Fibroblast of lung (primary cell): Measurements from ENCODE around the gene TYW1.
"Not testable (repeated sequence)": the region's sequence is repeated elsewhere in the genome, so short reads cannot be mapped to it uniquely, and the experiment has no call there.

Experiments used
- EZH2 ChIP-seq: IDR thresholded peaks from 2 replicates; pipeline ENCODE4 v1.5.1; 2012; ENCODE audit warnings: low read length, control low read depth, mild to moderate bottlenecking; ENCODE audit errors: missing control alignments
- TF ChIP-seq, protein P1 (sequence below), 2 donors: IDR thresholded peaks in 1 of 2; conservative IDR thresholded peaks in 1 of 2; 1 replicate in 1 of 2; 2 replicates in 1 of 2; pipeline ENCODE4 v1.5.1; 2011 to 2012; ENCODE audit warnings: low read length in 2 of 2, control low read depth in 1 of 2, inconsistent platforms in 1 of 2, low read depth in 1 of 2, mild to moderate bottlenecking in 1 of 2

DNA sequence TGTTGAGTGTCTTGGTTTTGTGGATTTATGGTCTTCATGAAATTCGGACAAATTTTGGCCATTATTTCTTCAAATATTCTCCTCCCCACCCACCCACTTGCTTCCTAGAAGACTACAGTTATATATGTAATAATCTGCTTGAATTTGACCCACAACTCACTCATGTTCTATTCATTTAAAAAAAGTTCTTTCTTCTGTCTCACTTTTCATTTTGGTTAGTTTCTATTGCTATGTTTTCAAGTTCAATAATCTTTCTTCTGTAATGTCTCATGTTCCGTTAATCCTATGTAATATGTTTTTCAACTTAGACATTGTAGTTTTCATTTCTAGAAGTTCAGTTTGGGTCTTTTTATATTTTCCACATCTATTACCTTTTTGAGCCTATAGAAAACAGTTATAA is 55.5 kb downstream of the TYW1 start:
- TF ChIP-seq, protein P1, sequence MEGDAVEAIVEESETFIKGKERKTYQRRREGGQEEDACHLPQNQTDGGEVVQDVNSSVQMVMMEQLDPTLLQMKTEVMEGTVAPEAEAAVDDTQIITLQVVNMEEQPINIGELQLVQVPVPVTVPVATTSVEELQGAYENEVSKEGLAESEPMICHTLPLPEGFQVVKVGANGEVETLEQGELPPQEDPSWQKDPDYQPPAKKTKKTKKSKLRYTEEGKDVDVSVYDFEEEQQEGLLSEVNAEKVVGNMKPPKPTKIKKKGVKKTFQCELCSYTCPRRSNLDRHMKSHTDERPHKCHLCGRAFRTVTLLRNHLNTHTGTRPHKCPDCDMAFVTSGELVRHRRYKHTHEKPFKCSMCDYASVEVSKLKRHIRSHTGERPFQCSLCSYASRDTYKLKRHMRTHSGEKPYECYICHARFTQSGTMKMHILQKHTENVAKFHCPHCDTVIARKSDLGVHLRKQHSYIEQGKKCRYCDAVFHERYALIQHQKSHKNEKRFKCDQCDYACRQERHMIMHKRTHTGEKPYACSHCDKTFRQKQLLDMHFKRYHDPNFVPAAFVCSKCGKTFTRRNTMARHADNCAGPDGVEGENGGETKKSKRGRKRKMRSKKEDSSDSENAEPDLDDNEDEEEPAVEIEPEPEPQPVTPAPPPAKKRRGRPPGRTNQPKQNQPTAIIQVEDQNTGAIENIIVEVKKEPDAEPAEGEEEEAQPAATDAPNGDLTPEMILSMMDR (conservative IDR thresholded peaks at IDR 0.05 in 1 of 2, IDR thresholded peaks at IDR 0.05 in 1 of 2; ENCODE audit: low read depth in 1 of 2, low read length in 2 of 2) = not testable (repeated sequence)
- TF ChIP-seq EZH2 = not testable (repeated sequence)
